ENCODE measurements around the gene PITX2.
"Not testable (repeated sequence)": the region's sequence is repeated elsewhere in the genome, so short reads cannot be mapped to it uniquely, and the experiment has no call there.

PITX2 gene

GRCh38 chr4:110610620-110610939 lies 12.3 kb downstream of the PITX2 start:
- no peak for DNase-seq

- no peak for DNase-seq
These were observed 13.7 kb downstream of the PITX2 start for GRCh38 chr4:110609044-110609750.

- no peak for DNase-seq
These were observed 17.8 kb downstream of the PITX2 start for GRCh38 chr4:110605077-110605476.

GRCh38 chr4:110602061-110602460 lies 20.8 kb downstream of the PITX2 start:
- DNase-seq = no peak

GRCh38 chr4:110597582-110597981 lies 25.3 kb downstream of the PITX2 start:
- no peak for DNase-seq

- no peak for DNase-seq
These were observed 26.4 kb downstream of the PITX2 start for GRCh38 chr4:110596431-110596830.

GRCh38 chr4:110595583-110595982 lies 27.3 kb downstream of the PITX2 start:
- no peak for DNase-seq

GRCh38 chr4:110589297-110589696 lies 33.6 kb downstream of the PITX2 start:
- no peak for DNase-seq

GRCh38 chr4:110587666-110588285 lies 35.1 kb downstream of the PITX2 start:
- no peak for DNase-seq

- DNase-seq = no peak
These were observed 36.6 kb downstream of the PITX2 start for GRCh38 chr4:110586131-110586850.

GRCh38 chr4:110576696-110577095 lies 46.2 kb downstream of the PITX2 start:
- DNase-seq = not testable (repeated sequence)
